OCI-LY7 (cell line): ENCODE measurements around the gene CALD1.

Experiments
- EZH2phosphoT487 ChIP-seq: fragments of 200-600 bp; sonication (generic); IDR thresholded peaks from 2 replicates; pipeline ENCODE4 v1.6.1; 2018; ENCODE audit warnings: low read depth, borderline replicate concordance, mild to moderate bottlenecking, mixed run types, antibody characterized with exemption, low read length, moderate library complexity, mixed read lengths
- TF ChIP-seq, protein P1 (sequence below): fragments of 200-600 bp; sonication (generic); conservative IDR thresholded peaks from 2 replicates; pipeline ENCODE4 v1.5.1; 2014; ENCODE audit warnings: mild to moderate bottlenecking, antibody characterized with exemption, low read length, moderate library complexity, mixed read lengths

- TF ChIP-seq, protein P1, sequence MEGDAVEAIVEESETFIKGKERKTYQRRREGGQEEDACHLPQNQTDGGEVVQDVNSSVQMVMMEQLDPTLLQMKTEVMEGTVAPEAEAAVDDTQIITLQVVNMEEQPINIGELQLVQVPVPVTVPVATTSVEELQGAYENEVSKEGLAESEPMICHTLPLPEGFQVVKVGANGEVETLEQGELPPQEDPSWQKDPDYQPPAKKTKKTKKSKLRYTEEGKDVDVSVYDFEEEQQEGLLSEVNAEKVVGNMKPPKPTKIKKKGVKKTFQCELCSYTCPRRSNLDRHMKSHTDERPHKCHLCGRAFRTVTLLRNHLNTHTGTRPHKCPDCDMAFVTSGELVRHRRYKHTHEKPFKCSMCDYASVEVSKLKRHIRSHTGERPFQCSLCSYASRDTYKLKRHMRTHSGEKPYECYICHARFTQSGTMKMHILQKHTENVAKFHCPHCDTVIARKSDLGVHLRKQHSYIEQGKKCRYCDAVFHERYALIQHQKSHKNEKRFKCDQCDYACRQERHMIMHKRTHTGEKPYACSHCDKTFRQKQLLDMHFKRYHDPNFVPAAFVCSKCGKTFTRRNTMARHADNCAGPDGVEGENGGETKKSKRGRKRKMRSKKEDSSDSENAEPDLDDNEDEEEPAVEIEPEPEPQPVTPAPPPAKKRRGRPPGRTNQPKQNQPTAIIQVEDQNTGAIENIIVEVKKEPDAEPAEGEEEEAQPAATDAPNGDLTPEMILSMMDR = no peak
- TF ChIP-seq EZH2phosphoT487 = no peak
Observed at GRCh38 chr7:134829380-134829986, 50.0 kb downstream of the CALD1 start.
